Prostate gland (tissue), 2 donors: Measurements from ENCODE around the gene DSCAML1. TPM values are rescaled to one million over a fixed set of nuclear protein-coding genes. Genes with fewer than 3 reads are reported as not detected.

Experiments
- DNase-seq: peaks from one replicate; pipeline ENCODE4 v3.0.0-alpha.2; 2019; ENCODE audit warnings: low spot score
- H3K27ac ChIP-seq, 2 donors: fragments of 200-600 bp; sonication (generic); 2 replicates each; pipeline ENCODE4 v1.5.1; 2017 to 2019
- H3K27me3 ChIP-seq: fragments of 200-600 bp; sonication (generic); replicated peaks from 2 replicates; pipeline ENCODE4 v1.5.1; 2019; ENCODE audit not compliant: insufficient read depth
- H3K36me3 ChIP-seq, 2 donors: fragments of 200-600 bp; sonication (generic); 1 replicate in 1 of 2; 2 replicates in 1 of 2; pipeline versions ENCODE4 v1.5.1 to v1.8.1; 2017 to 2019
- H3K4me1 ChIP-seq: fragments of 200-600 bp; sonication (generic); replicated peaks from 2 replicates; pipeline ENCODE4 v1.5.1; 2019
- H3K4me3 ChIP-seq, 2 donors: fragments of 200-600 bp; sonication (generic); 2 replicates each; pipeline ENCODE4 v1.5.1; 2017 to 2019
- H3K9me3 ChIP-seq: fragments of 200-600 bp; sonication (generic); 2 replicates; pipeline ENCODE4 v1.5.1; 2017
- POLR2A ChIP-seq: fragments of 450-650 bp; IDR thresholded peaks from one replicate; pipeline ENCODE4 v1.6.1; 2016; ENCODE audit warnings: antibody characterized with exemption, mild to moderate bottlenecking
- POLR2AphosphoS5 ChIP-seq: sonication (generic); formaldehyde crosslinking; IDR thresholded peaks from one replicate; pipeline ENCODE4 v1.6.1; 2017; ENCODE audit warnings: antibody characterized with exemption
- whole genome bisulfite sequencing: methylation state at CpG from one replicate; pipeline ENCODE4 v1.1.5; 2018; 5-methylcytosine and 5-hydroxymethylcytosine counted together
- intact Hi-C: fragments of 100-400 bp; cut with DNase I; formaldehyde crosslinking; loops from one replicate; pipeline ENCODE4 v1.14.2; 2022
- total RNA-seq, 2 donors: library from RNA; depleted of rRNA; stranded (reverse); fragments of >200 nt; gene quantifications; one replicate each; pipeline ENCODE4 v1.1.0, GENCODE V29; 2016
- TF ChIP-seq, protein P1 (sequence below), 4 experiments: fragments of 200-600 bp in 2 of 4; fragments of 450-650 bp in 2 of 4; sonication (generic) in 2 of 4; IDR thresholded peaks; 1 replicate in 3 of 4; 2 replicates in 1 of 4; pipeline ENCODE4 v1.5.1; 2016 to 2019; ENCODE audit warnings: antibody characterized with exemption in 4 of 4, mild to moderate bottlenecking in 2 of 4, moderate library complexity in 2 of 4

The DSCAML1 gene
- total RNA-seq, 2 donors from 2014 or later = 0.14 to 2.8 TPM

DNA sequence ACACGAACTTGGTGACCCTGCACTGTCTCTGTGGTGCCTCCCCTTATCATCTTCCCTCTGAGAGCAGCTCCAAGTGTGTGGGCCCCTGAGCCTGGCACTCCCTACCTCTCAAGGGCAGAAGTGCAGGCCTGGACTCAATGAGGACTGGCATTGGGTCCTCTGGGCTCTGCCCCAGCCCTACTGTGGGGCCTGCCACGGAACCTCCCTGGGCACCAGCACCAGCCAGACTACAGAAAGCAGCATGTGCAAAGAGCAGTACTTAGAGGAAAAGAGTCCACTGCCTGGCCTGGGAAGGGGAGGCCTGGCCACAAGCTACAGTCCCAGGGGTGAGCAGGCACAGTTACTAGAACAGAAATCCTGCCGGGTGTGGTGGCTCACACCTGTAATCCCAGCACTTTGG lies 222.5 kb downstream of the DSCAML1 start:
- no peak for DNase-seq
- TF ChIP-seq POLR2A (no peak), POLR2AphosphoS5 (no peak)
- TF ChIP-seq, protein P1, sequence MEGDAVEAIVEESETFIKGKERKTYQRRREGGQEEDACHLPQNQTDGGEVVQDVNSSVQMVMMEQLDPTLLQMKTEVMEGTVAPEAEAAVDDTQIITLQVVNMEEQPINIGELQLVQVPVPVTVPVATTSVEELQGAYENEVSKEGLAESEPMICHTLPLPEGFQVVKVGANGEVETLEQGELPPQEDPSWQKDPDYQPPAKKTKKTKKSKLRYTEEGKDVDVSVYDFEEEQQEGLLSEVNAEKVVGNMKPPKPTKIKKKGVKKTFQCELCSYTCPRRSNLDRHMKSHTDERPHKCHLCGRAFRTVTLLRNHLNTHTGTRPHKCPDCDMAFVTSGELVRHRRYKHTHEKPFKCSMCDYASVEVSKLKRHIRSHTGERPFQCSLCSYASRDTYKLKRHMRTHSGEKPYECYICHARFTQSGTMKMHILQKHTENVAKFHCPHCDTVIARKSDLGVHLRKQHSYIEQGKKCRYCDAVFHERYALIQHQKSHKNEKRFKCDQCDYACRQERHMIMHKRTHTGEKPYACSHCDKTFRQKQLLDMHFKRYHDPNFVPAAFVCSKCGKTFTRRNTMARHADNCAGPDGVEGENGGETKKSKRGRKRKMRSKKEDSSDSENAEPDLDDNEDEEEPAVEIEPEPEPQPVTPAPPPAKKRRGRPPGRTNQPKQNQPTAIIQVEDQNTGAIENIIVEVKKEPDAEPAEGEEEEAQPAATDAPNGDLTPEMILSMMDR (IDR thresholded peaks at IDR 0.05) = no peak
- no peak overlapping the region for H3K4me3 ChIP-seq
- no peaks in the 10 kb centered on the region for H3K9me3 ChIP-seq
- no peaks in the 10 kb centered on the region for H3K27me3 ChIP-seq
- H3K36me3 ChIP-seq = no peaks in the 10 kb centered on the region
- no peaks in the 10 kb centered on the region for H3K4me1 ChIP-seq
- 91% methylated on average over 3 of the region's 3 CpGs for WGBS
- intact Hi-C loops = no loop called here
- H3K27ac ChIP-seq = no peak overlapping the region

DNA sequence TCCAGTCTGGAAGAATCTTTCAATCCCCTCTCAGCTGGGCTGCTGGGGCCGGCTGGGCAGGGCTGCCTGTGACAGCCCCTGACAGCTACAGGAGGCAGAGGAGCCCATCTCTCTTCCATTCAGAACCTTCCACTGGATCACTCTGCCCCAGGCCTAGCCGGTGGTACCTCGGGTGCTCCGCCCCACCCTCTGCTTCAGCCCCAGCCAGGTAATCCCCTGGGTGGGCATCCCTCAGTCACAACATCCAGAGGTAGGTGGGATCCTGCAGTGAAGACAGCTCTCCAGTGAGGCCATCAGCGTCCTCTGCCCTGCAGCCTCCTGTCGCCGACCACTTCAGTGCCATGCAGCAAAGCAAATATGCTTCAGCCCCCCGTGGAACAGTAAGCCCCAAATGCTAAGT lies 223.7 kb downstream of the DSCAML1 start:
- Histone ChIP-seq H3K27me3 (no peaks in the 10 kb centered on the region), H3K9me3 (no peaks in the 10 kb centered on the region), H3K4me3 (no peak overlapping the region), H3K27ac (no peak overlapping the region), H3K4me1 (no peaks in the 10 kb centered on the region), H3K36me3 (no peaks in the 10 kb centered on the region)
- TF ChIP-seq, protein P1 (IDR thresholded peaks at IDR 0.05) = no peak
- no peak for TF ChIP-seq POLR2A
- no peak for TF ChIP-seq POLR2AphosphoS5
- intact Hi-C loops = no loop called here
- no peak for DNase-seq
- 93% methylated on average over 8 of the region's 8 CpGs for WGBS

DNA sequence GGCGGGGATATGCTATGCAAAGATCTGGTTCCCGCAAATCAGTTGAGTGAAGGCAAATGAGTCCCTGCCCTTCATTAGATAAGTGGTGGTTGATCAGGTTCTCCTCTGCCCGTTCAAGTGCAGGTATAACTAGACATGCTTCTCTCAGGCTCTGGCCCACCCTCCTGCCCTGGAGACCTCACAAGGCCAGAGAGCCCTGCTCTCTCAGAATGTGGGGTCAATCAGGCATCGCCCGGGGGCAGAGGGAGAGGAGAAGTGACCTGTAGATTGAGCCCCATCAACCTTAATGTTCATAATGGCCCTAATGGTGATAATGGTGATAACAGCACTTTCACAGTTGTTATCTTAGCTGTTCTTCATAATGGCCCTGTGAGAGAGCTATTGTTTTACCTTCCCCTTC lies 224.3 kb downstream of the DSCAML1 start:
- Histone ChIP-seq H3K27me3 (no peaks in the 10 kb centered on the region), H3K36me3 (no peaks in the 10 kb centered on the region), H3K4me3 (no peak overlapping the region), H3K4me1 (no peaks in the 10 kb centered on the region), H3K9me3 (no peaks in the 10 kb centered on the region), H3K27ac (no peak overlapping the region)
- DNase-seq = no peak
- 82% methylated on average over 5 of the region's 5 CpGs for WGBS
- TF ChIP-seq POLR2AphosphoS5 = no peak
- TF ChIP-seq, protein P1 (IDR thresholded peaks at IDR 0.05) = no peak
- no peak for TF ChIP-seq POLR2A
- intact Hi-C loops = no loop called here

DNA sequence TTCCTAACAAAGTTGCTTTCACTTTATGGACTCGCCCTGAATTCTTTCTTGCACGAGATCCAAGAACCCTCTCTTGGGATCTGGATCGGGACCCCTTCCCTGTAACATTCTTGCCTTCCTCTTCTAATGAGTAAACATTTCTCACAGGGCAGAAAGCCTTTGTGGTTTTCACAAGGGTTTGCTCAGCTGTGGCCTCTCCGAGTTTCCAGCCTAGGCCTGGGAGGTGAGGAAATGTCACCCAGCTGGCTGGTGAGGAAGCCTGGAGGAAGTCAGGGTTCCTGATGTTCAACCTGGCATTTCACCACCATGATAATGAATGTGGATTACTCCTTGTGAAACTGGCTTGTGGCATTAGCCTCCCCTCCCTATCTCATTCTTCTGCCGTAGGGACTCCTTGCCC lies 224.9 kb downstream of the DSCAML1 start:
- no peaks in the 10 kb centered on the region for H3K9me3 ChIP-seq
- H3K27ac ChIP-seq = no peak overlapping the region
- intact Hi-C loops = no loop called here
- TF ChIP-seq POLR2A = no peak
- no peak for TF ChIP-seq POLR2AphosphoS5
- TF ChIP-seq, protein P1 (IDR thresholded peaks at IDR 0.05) = no peak
- DNase-seq = no peak
- H3K4me3 ChIP-seq = no peak overlapping the region
- H3K27me3 ChIP-seq = no peaks in the 10 kb centered on the region
- 53% methylated on average over 5 of the region's 5 CpGs for WGBS
- H3K4me1 ChIP-seq = no peaks in the 10 kb centered on the region
- H3K36me3 ChIP-seq = no peaks in the 10 kb centered on the region

DNA sequence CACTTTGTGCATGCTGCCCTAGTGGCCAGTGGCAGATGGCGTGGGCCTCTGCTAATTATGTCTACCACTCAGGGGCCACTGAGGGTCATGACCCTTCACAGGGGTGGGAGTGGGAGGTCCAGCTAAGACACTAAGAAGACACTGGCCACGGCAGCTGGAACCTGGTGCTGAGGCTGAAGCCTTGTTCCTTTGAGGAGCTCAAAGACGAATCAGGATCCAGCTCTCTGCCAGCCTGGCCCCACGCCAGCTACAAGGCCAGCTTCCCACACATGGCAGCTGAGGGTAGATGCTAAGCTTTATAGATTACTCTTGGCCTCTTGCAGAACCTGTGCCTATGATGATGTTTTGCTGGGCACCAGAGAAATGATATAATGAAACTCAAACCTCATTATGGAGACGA lies 226.3 kb downstream of the DSCAML1 start:
- WGBS = 71% methylated on average over 5 of the region's 5 CpGs
- intact Hi-C loops = no loop called here

More for the DNA sequence above, 226.3 kb downstream of the DSCAML1 start:
- Histone ChIP-seq H3K36me3 (no peaks in the 10 kb centered on the region), H3K9me3 (no peaks in the 10 kb centered on the region), H3K27me3 (no peaks in the 10 kb centered on the region), H3K27ac (no peak overlapping the region), H3K4me3 (no peak overlapping the region), H3K4me1 (no peaks in the 10 kb centered on the region)
- no peak for DNase-seq
- TF ChIP-seq POLR2A = no peak
- TF ChIP-seq POLR2AphosphoS5 = no peak
- TF ChIP-seq, protein P1 (IDR thresholded peaks at IDR 0.05) = no peak
